Esophagus squamous epithelium (tissue), 4 donors: ENCODE measurements around the gene CTSD.

ENCODE experiments used
- POLR2A ChIP-seq, 4 donors: fragments of 450-650 bp; IDR thresholded peaks; one replicate each; pipeline ENCODE4 v1.6.1; 2017; ENCODE audit warnings: antibody characterized with exemption in 4 of 4, mild to moderate bottlenecking in 4 of 4, moderate library complexity in 3 of 4
- TF ChIP-seq, protein P1 (sequence below), 6 experiments: fragments of 450-650 bp in 4 of 6; fragments of 200-600 bp in 2 of 6; sonication (generic) in 2 of 6; IDR thresholded peaks; one replicate each; pipeline ENCODE4 v1.5.1; 2016 to 2019; ENCODE audit warnings: antibody characterized with exemption in 6 of 6, mild to moderate bottlenecking in 4 of 6, moderate library complexity in 4 of 6

DNA sequence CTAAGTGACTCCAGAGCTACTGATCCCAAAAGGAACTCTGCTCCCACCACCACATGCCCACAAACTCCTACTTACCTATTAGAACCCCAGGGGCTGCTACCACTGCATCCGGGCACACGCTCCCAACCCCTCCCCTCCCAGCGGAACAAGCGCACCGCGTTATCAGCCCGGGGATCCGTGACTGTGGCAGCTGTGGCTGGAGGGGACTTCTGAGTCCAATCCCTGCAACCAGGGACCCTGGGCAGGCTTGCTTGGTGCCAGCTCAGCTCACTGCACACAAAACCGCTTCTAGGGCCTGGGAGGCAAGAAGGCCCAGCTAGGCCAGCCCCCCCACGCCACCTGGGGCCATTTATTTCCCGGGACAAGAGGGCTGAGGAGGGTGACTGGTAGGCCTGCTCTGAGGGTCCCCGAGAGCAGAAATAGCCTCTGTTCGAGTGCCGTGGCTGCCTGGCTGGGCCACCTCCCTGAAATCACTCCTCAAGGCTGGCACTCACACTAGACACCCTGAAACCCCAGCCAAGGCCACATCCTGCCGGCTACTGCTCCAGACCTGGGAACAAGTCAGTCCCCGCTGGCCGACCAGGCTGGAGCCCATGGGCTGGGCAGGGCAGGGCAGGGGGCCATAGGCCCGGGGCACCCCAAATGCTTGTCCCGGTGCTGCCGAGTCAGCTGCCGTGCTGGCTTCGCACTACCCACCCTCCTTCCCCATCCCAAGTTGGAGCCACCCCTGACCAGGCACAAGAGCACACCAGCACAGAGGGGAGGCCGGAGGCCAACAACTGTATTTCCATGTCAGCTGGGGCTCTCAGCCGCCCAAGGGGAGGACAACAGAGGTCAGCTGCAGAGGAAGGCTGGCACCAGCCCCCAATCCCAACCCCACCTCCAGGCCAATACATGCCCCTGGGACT is 11.5 kb downstream of the CTSD start:
- TF ChIP-seq, protein P1, sequence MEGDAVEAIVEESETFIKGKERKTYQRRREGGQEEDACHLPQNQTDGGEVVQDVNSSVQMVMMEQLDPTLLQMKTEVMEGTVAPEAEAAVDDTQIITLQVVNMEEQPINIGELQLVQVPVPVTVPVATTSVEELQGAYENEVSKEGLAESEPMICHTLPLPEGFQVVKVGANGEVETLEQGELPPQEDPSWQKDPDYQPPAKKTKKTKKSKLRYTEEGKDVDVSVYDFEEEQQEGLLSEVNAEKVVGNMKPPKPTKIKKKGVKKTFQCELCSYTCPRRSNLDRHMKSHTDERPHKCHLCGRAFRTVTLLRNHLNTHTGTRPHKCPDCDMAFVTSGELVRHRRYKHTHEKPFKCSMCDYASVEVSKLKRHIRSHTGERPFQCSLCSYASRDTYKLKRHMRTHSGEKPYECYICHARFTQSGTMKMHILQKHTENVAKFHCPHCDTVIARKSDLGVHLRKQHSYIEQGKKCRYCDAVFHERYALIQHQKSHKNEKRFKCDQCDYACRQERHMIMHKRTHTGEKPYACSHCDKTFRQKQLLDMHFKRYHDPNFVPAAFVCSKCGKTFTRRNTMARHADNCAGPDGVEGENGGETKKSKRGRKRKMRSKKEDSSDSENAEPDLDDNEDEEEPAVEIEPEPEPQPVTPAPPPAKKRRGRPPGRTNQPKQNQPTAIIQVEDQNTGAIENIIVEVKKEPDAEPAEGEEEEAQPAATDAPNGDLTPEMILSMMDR (IDR thresholded peaks at IDR 0.05): no peak
- TF ChIP-seq POLR2A (IDR thresholded peaks at IDR 0.05): no peak
